ENCODE data around the gene ICAM5. TPM values are rescaled to one million over a fixed set of nuclear protein-coding genes. Genes with fewer than 3 reads are reported as not detected.

ICAM5 gene
- total RNA-seq, 1 experiment from 2014 or later, result 53.9 TPM

GRCh38 chr19:10284960-10285278 is 4.8 kb upstream of the ICAM5 start:
- Histone ChIP-seq H3K79me2 (ENCODE audit: insufficient read depth, low read length) (no peaks in the 10 kb centered on the region), H3K27me3 (ENCODE audit: insufficient read depth, low read length) (no peaks in the 10 kb centered on the region), H3K4me1 (ENCODE audit: control insufficient read depth in 1 of 2, insufficient read depth in 2 of 2, low read length in 2 of 2) (peaks cover 13 to 47% of the 10 kb centered on the region in 2 experiments), H3K9me2 (ENCODE audit: insufficient read depth) (no peaks in the 10 kb centered on the region), H3K9me3 (ENCODE audit: control insufficient read depth in 1 of 2, insufficient read depth in 1 of 2, low read depth in 1 of 2, low read length in 2 of 2) (no peaks in the 10 kb centered on the region), H3K9ac (ENCODE audit: low read length) (no peak overlapping the region), H3K4me3 (replicated peaks in 1 of 2; ENCODE audit: low read depth in 1 of 2, low read length in 2 of 2) (no peak overlapping the region), H3K27ac (ENCODE audit: low read depth, low read length) (no peak overlapping the region), H2AFZ (ENCODE audit: low read depth, low read length, poor library complexity, severe bottlenecking) (no peak overlapping the region), H4K20me1 (ENCODE audit: insufficient read depth) (no peaks in the 10 kb centered on the region), H3K36me3 (ENCODE audit: control insufficient read depth in 1 of 2, insufficient read depth in 2 of 2, low read length in 2 of 2) (no peaks in the 10 kb centered on the region; a peak in 2 of 4 replicates), H3K4me2 (ENCODE audit: low read length) (no peak overlapping the region)
- DNase-seq (ENCODE audit: low read depth, low spot score) (no peak), ATAC-seq (no peak)
- POLR2A ChIA-PET, result no interaction called here
- intact Hi-C loops (cut with micrococcal nuclease), result no loop called here
- CTCF ChIA-PET, result interaction anchor here (1.9 kb wide), 1 partner anchor 25 kb away, joined by 7 read pairs; no protein-coding TSS in a partner anchor
- RAD21 ChIA-PET (ENCODE audit: low non-redundant PET in 1 of 2, low total read pairs in 2 of 2, uncharacterized antibody in 2 of 2, unreplicated experiment in 2 of 2), result no interaction called here
- TF ChIP-seq POLR2AphosphoS5 (IDR thresholded peaks at IDR 0.05; ENCODE audit: low read depth, low read length) (no peak), CTCF (IDR thresholded peaks at IDR 0.05 in 2 of 3, conservative IDR thresholded peaks at IDR 0.05 in 1 of 3; ENCODE audit: borderline replicate concordance in 1 of 3, insufficient read depth in 1 of 3, low read depth in 2 of 3, low read length in 2 of 3) (no peak), SIN3A (IDR thresholded peaks at IDR 0.05; ENCODE audit: low read depth) (no peak), ZNF274 (IDR thresholded peaks at IDR 0.05; ENCODE audit: low read depth, low read length) (no peak), CBX3 (IDR thresholded peaks at IDR 0.05; ENCODE audit: low read depth) (no peak), POLR2A (IDR thresholded peaks at IDR 0.05; ENCODE audit: borderline replicate concordance, extremely low read depth, insufficient read depth, insufficient read length) (no peak), TCF7L2 (IDR thresholded peaks at IDR 0.05; ENCODE audit: borderline replicate concordance, extremely low read depth, insufficient read depth, insufficient read length) (no peak), EZH2phosphoT487 (IDR thresholded peaks at IDR 0.05; ENCODE audit: borderline replicate concordance) (no peak), CEBPB (IDR thresholded peaks at IDR 0.05; ENCODE audit: low read depth) (no peak), EZH2 (IDR thresholded peaks at IDR 0.05) (no peak), ELF1 (IDR thresholded peaks at IDR 0.05; ENCODE audit: borderline replicate concordance, low read depth) (no peak), RAD21 (IDR thresholded peaks at IDR 0.05; ENCODE audit: low read depth) (no peak), YY1 (IDR thresholded peaks at IDR 0.05; ENCODE audit: extremely low read depth, insufficient replicate concordance, low read depth, low read length) (no peak), JUND (IDR thresholded peaks at IDR 0.05) (no peak), EGR1 (IDR thresholded peaks at IDR 0.05; ENCODE audit: low read depth) (no peak)
- TF ChIP-seq, protein P1, sequence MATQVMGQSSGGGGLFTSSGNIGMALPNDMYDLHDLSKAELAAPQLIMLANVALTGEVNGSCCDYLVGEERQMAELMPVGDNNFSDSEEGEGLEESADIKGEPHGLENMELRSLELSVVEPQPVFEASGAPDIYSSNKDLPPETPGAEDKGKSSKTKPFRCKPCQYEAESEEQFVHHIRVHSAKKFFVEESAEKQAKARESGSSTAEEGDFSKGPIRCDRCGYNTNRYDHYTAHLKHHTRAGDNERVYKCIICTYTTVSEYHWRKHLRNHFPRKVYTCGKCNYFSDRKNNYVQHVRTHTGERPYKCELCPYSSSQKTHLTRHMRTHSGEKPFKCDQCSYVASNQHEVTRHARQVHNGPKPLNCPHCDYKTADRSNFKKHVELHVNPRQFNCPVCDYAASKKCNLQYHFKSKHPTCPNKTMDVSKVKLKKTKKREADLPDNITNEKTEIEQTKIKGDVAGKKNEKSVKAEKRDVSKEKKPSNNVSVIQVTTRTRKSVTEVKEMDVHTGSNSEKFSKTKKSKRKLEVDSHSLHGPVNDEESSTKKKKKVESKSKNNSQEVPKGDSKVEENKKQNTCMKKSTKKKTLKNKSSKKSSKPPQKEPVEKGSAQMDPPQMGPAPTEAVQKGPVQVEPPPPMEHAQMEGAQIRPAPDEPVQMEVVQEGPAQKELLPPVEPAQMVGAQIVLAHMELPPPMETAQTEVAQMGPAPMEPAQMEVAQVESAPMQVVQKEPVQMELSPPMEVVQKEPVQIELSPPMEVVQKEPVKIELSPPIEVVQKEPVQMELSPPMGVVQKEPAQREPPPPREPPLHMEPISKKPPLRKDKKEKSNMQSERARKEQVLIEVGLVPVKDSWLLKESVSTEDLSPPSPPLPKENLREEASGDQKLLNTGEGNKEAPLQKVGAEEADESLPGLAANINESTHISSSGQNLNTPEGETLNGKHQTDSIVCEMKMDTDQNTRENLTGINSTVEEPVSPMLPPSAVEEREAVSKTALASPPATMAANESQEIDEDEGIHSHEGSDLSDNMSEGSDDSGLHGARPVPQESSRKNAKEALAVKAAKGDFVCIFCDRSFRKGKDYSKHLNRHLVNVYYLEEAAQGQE (IDR thresholded peaks at IDR 0.05; ENCODE audit: low read depth), result no peak
- TF ChIP-seq, protein P2, sequence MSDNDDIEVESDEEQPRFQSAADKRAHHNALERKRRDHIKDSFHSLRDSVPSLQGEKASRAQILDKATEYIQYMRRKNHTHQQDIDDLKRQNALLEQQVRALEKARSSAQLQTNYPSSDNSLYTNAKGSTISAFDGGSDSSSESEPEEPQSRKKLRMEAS (IDR thresholded peaks at IDR 0.05), result no peak
- no TSS peak for BruUV-seq (replicated peaks)

All from HCT116 (cell line).